GM12878 (cell line): ENCODE data around the gene DDX19B. TPM values are rescaled to one million over a fixed set of nuclear protein-coding genes. Genes with fewer than 3 reads are reported as not detected.

Experiments used
- ATAC-seq: fragments of 200-7000 bp; cut with Tn5 transposase; 3 replicates; pipeline ENCODE4 v1.9.1; 2020; ENCODE audit warnings: mild to moderate bottlenecking, moderate library complexity
- BruUV-seq: library from RNA; stranded (reverse); fragments of 400-500 nt; replicated peaks from 2 replicates; lab custom pipeline; 2021; lab: Mats Ljungman, UMichigan
- CTCF ChIA-PET: fragments of 300-600 bp; sonication (Branson Sonifier 250); formaldehyde crosslinking; extraction: SDS; loops from one replicate; lab custom pipeline; 2021; ENCODE audit warnings: inconsistent platforms; lab: Yijun Ruan, JAX
- POLR2A ChIA-PET: fragments of 350-600 bp; formaldehyde crosslinking; extraction: SDS; loops from one replicate; lab custom pipeline; 2021; ENCODE audit warnings: inconsistent platforms; lab: Charles Lee
- RAD21 ChIA-PET: fragments of 300-600 bp; sonication (Branson Sonifier 250); formaldehyde crosslinking; loops from one replicate; lab custom pipeline; 2023; ENCODE audit warnings: antibody characterized with exemption; ENCODE audit not compliant: unreplicated experiment; lab: Charles Lee
- SMC1A ChIA-PET: fragments of 300-600 bp; sonication (Branson Sonifier 250); formaldehyde crosslinking; loops from one replicate; lab custom pipeline; 2023; ENCODE audit not compliant: unreplicated experiment, uncharacterized antibody; lab: Charles Lee
- DNase-seq: peaks from one replicate; pipeline ENCODE4 v3.0.0-alpha.2; 2011; ENCODE audit warnings: low read depth, low spot score
- FAIRE-seq: peaks from 3 replicates; lab custom pipeline; 2011; peaks lifted over from hg19 to GRCh38; lab: Jason Lieb, UNC
- H2AFZ ChIP-seq: 2 replicates; pipeline ENCODE4 v1.6.0; 2011; ENCODE audit warnings: low read depth, low read length, control low read depth; ENCODE audit not compliant: control insufficient read depth
- H3K27ac ChIP-seq: 2 replicates; pipeline ENCODE4 v1.5.1; 2011; ENCODE audit warnings: control low read depth; ENCODE audit not compliant: control insufficient read depth, insufficient read depth
- H3K27me3 ChIP-seq, 2 experiments: replicated peaks in 1 of 2; 2 replicates each; pipeline versions ENCODE4 v1.6.0 to v1.6.1; 2011; ENCODE audit warnings: low read length in 1 of 2; ENCODE audit not compliant: control insufficient read depth in 2 of 2, insufficient read depth in 2 of 2
- H3K36me3 ChIP-seq, 2 experiments: 2 replicates each; pipeline ENCODE4 v1.5.1; 2011; ENCODE audit warnings: low read length in 1 of 2; ENCODE audit not compliant: control insufficient read depth in 2 of 2, insufficient read depth in 2 of 2
- H3K4me1 ChIP-seq: 2 replicates; pipeline ENCODE4 v1.6.1; 2011; ENCODE audit warnings: mild to moderate bottlenecking, low read length, moderate library complexity, mixed read lengths; ENCODE audit not compliant: control insufficient read depth, insufficient read depth
- H3K4me2 ChIP-seq: 2 replicates; pipeline ENCODE4 v1.6.0; 2011; ENCODE audit warnings: control low read depth; ENCODE audit not compliant: control insufficient read depth, insufficient read depth
- H3K4me3 ChIP-seq: fragments of 200-600 bp; sonication (generic); 2 replicates; pipeline ENCODE4 v1.5.1; 2016
- H3K79me2 ChIP-seq: 2 replicates; pipeline ENCODE4 v1.6.0; 2011; ENCODE audit warnings: low read length; ENCODE audit not compliant: control insufficient read depth, insufficient read depth
- H3K9ac ChIP-seq: 2 replicates; pipeline ENCODE4 v1.8.0; 2011; ENCODE audit warnings: low read length, control low read depth, mixed read lengths; ENCODE audit not compliant: control insufficient read depth, insufficient read depth
- H3K9me3 ChIP-seq: replicated peaks from 3 replicates; pipeline ENCODE4 v1.5.1; 2011; ENCODE audit warnings: mild to moderate bottlenecking, low read length; ENCODE audit not compliant: control insufficient read depth, insufficient read depth
- H4K20me1 ChIP-seq: 2 replicates; pipeline ENCODE4 v1.6.0; 2011; ENCODE audit not compliant: control insufficient read depth, insufficient read depth
- BCLAF1 ChIP-seq: fragments of 450-650 bp; IDR thresholded peaks from 2 replicates; pipeline ENCODE4 v1.6.1; 2017; ENCODE audit warnings: antibody characterized with exemption, mild to moderate bottlenecking, moderate library complexity
- BHLHE40 ChIP-seq, 2 experiments: fragments of 450-650 bp in 1 of 2; IDR thresholded peaks; 2 replicates each; pipeline ENCODE4 v1.6.1; 2011 to 2017; ENCODE audit warnings: low read depth in 2 of 2, borderline replicate concordance in 1 of 2, improper control_type of control experiment in 1 of 2, low read length in 1 of 2, mild to moderate bottlenecking in 1 of 2
- CUX1 ChIP-seq: IDR thresholded peaks from 2 replicates; pipeline ENCODE4 v1.6.1; 2012; ENCODE audit warnings: improper control_type of control experiment, low read depth, low read length; ENCODE audit not compliant: insufficient replicate concordance
- JUND ChIP-seq: IDR thresholded peaks from 2 replicates; pipeline ENCODE4 v1.6.1; 2012; ENCODE audit warnings: low read depth, mild to moderate bottlenecking, low read length, improper control_type of control experiment, moderate library complexity
- MYC ChIP-seq: IDR thresholded peaks from 2 replicates; pipeline ENCODE4 v1.6.1; 2011; ENCODE audit warnings: mild to moderate bottlenecking, low read length, moderate library complexity, inconsistent platforms; ENCODE audit not compliant: insufficient read depth, insufficient replicate concordance, insufficient read length, severe bottlenecking
- RUNX3 ChIP-seq: IDR thresholded peaks from 2 replicates; pipeline ENCODE4 v1.6.1; 2012; ENCODE audit warnings: low read length, inconsistent platforms
- SUZ12 ChIP-seq: fragments of 200-600 bp; sonication (generic); IDR thresholded peaks from one replicate; pipeline ENCODE4 v1.6.1; 2018; ENCODE audit warnings: antibody characterized with exemption, mild to moderate bottlenecking; ENCODE audit not compliant: unreplicated experiment
- ZBED1 ChIP-seq: IDR thresholded peaks from 2 replicates; pipeline ENCODE4 v1.6.1; 2016; ENCODE audit warnings: borderline replicate concordance
- ZBTB40 ChIP-seq: fragments of 450-650 bp; IDR thresholded peaks from 2 replicates; pipeline ENCODE4 v1.6.1; 2016; ENCODE audit warnings: mild to moderate bottlenecking, moderate library complexity, borderline replicate concordance
- WGBS: methylation state at CpG from one replicate; pipeline ENCODE4 v1.1.6; 2016; ENCODE audit warnings: low lambda C conversion rate; ENCODE audit not compliant: insufficient replicate concordance, insufficient coverage; ENCODE audit errors: missing lambda C conversion rate; 5-methylcytosine and 5-hydroxymethylcytosine counted together
- in situ Hi-C: fragments of 300-500 bp; cut with MboI; formaldehyde crosslinking; loops from 9 replicates; pipeline ENCODE4 v1.14.3; 2018; ENCODE audit warnings: mixed read lengths
- intact Hi-C: fragments of 100-400 bp; cut with micrococcal nuclease; formaldehyde crosslinking; loops from one replicate; pipeline ENCODE4 v1.14.2; 2022; ENCODE audit not compliant: unreplicated experiment
- polyA plus RNA-seq, 11 experiments: library from polyadenylated mRNA; depleted of rRNA in 4 of 11; unstranded in 6 of 11; stranded (reverse) in 5 of 11; fragments of >200 nt; fragmentation: Nextera tagmentation in 4 of 11; fragmentation: Illumina TruSeq in 1 of 11; extraction: Ambion mirVana in 4 of 11; extraction: Trizol in 1 of 11; gene quantifications; 1 replicate in 1 of 11; 2 replicates in 10 of 11; pipeline versions ENCODE4 v1.2.1 to v1.2.3, GENCODE V29; 2011 to 2016; ENCODE audit warnings: inconsistent platforms in 2 of 11, missing spikeins in 2 of 11, low read depth in 1 of 11
- total RNA-seq, 4 experiments: library from RNA; depleted of rRNA in 3 of 4; stranded (reverse); fragments of >200 nt in 3 of 4; fragmentation: Illumina TruSeq in 1 of 4; extraction: Trizol in 1 of 4; gene quantifications; 2 replicates each; pipeline versions ENCODE4 v1.2.1 to v1.2.3, GENCODE V29; 2013 to 2021

The DDX19B gene
- total and polyA plus RNA-seq, 10 of the 15 experiments (the other 5 are each of a cell fraction or from before 2014, with no cell fraction given) = 14.1 to 69.1 (median 42.5) TPM

- no peak for DNase-seq
- ChIA-PET SMC1A (no interaction called here), RAD21 (no interaction called here), POLR2A (no interaction called here), CTCF (interaction anchor here (1.7 kb wide), 1 partner anchor 13 kb away, joined by 5 read pairs; no protein-coding TSS in a partner anchor)
- 97% methylated on average over 5 of the region's 5 CpGs for WGBS
- FAIRE-seq = no peak
- no peak overlapping the region for H3K9ac ChIP-seq
- no peak overlapping the region for H3K27ac ChIP-seq
- no peaks in the 10 kb centered on the region for H4K20me1 ChIP-seq
- H3K9me3 ChIP-seq = no peaks in the 10 kb centered on the region
- no peak overlapping the region for H2AFZ ChIP-seq
- H3K79me2 ChIP-seq = no peaks in the 10 kb centered on the region
- H3K4me2 ChIP-seq = no peak overlapping the region
- TF ChIP-seq SUZ12 (no peak), CUX1 (no peak), ZBED1 (no peak), ZBTB40 (no peak), BHLHE40 (IDR thresholded peaks at IDR 0.05; ENCODE audit: borderline replicate concordance in 1 of 2, low read depth in 2 of 2, low read length in 1 of 2) (no peak), JUND (no peak), RUNX3 (no peak), MYC (no peak), BCLAF1 (no peak)
- H3K27me3 ChIP-seq = no peaks in the 10 kb centered on the region
- intact Hi-C loops (no loop called here), in situ Hi-C loops (no loop called here)
- no TSS peak for BruUV-seq
- ATAC-seq = no peak
- H3K4me3 ChIP-seq = no peak overlapping the region
- H3K4me1 ChIP-seq = no peaks in the 10 kb centered on the region
- H3K36me3 ChIP-seq = peaks cover 3 to 9% of the 10 kb centered on the region in 2 experiments
Measured at GRCh38 chr16:70337814-70338213, 38.8 kb downstream of the DDX19B start.
